ENCODE results near the gene GSN. TPM values are rescaled to one million over a fixed set of nuclear protein-coding genes. Genes with fewer than 3 reads are reported as not detected.

The GSN gene
- total and polyA plus RNA-seq, 12 donors: 78.5 to 735 (median 293) TPM

- 84 to 90% (median 84%) methylated on average over 6 of the region's 6 CpGs for WGBS, 4 donors
- TF ChIP-seq POLR2A (IDR thresholded peaks at IDR 0.05): no peak
- TF ChIP-seq, protein P1, sequence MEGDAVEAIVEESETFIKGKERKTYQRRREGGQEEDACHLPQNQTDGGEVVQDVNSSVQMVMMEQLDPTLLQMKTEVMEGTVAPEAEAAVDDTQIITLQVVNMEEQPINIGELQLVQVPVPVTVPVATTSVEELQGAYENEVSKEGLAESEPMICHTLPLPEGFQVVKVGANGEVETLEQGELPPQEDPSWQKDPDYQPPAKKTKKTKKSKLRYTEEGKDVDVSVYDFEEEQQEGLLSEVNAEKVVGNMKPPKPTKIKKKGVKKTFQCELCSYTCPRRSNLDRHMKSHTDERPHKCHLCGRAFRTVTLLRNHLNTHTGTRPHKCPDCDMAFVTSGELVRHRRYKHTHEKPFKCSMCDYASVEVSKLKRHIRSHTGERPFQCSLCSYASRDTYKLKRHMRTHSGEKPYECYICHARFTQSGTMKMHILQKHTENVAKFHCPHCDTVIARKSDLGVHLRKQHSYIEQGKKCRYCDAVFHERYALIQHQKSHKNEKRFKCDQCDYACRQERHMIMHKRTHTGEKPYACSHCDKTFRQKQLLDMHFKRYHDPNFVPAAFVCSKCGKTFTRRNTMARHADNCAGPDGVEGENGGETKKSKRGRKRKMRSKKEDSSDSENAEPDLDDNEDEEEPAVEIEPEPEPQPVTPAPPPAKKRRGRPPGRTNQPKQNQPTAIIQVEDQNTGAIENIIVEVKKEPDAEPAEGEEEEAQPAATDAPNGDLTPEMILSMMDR (IDR thresholded peaks at IDR 0.05): no peak
- H3K36me3 ChIP-seq (replicated peaks in 1 of 2): no peaks in the 10 kb centered on the region
- intact Hi-C loops (cut with DNase I): loop anchor here (5.0 kb wide), 2 partner anchors 45 to 50 kb away; no protein-coding TSS in a partner anchor
- H3K27me3 ChIP-seq: no peaks in the 10 kb centered on the region
- H3K9me3 ChIP-seq (replicated peaks in 1 of 3): no peaks in the 10 kb centered on the region
- no peak for DNase-seq
- H3K4me3 ChIP-seq: no peak overlapping the region
- peaks cover 23 to 41% of the 10 kb centered on the region in 2 donors for H3K4me1 ChIP-seq (replicated peaks in 1 of 2)
- H3K27ac ChIP-seq: peak overlapping the region in 3 of 5 donors; percentile 17 to 98 (median 93)
These were observed 104.5 kb downstream of the GSN start for GRCh38 chr9:121372239-121373010.

DNA sequence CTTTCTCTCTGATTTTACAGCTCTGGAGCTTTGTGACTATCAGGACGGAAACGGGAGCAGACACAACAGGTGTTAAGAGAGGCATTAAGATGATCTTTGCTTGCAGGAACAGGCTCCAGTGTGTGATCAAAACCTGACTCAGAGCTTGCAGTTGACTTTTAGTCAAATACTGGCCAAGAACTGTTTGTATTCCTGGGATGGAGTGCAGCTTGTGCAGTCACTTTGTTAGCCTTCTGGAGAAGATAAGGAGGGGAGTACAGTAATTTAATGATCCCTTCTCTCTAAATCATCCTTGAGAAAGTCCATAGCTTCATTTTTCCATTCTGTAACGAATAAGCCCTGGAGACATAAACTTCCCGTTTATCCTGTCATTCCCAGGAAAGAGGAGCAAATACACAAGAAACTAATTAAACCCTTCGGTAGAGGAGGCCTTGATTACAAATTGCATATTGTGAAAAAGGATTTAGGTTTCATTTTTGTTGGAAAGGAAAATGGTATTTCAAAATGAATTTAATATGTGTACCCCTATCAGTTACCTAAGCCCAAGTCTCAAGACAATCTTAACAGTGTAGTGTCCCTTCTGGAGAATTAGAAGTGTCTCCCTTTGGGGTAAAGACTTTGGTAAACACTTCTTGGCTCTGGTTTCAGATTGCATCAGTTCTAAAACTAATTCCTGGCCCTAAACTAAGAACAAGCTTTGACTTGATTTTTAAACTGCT, 105.2 kb downstream of the GSN start:
- H3K9me3 ChIP-seq (replicated peaks in 1 of 3): no peaks in the 10 kb centered on the region
- H3K27me3 ChIP-seq: no peaks in the 10 kb centered on the region
- H3K4me3 ChIP-seq: no peak overlapping the region
- DNase-seq: peak in 2 of 7 donors; percentile 28 to 29
- H3K36me3 ChIP-seq (replicated peaks in 1 of 2): no peaks in the 10 kb centered on the region
- intact Hi-C loops (cut with DNase I): loop anchor here (5.0 kb wide), 2 partner anchors 46 to 51 kb away; no protein-coding TSS in a partner anchor
- TF ChIP-seq, protein P1 (IDR thresholded peaks at IDR 0.05): no peak
- no peak for TF ChIP-seq POLR2A (IDR thresholded peaks at IDR 0.05)
- H3K4me1 ChIP-seq (replicated peaks in 1 of 2): peaks cover 20 to 33% of the 10 kb centered on the region in 2 donors
- 31 to 48% (median 47%) methylated on average over 5 of the region's 5 CpGs for WGBS, 4 donors
- peak overlapping the region in 2 of 5 donors; percentile 93 to 98 for H3K27ac ChIP-seq

- Histone ChIP-seq H3K27me3 (no peaks in the 10 kb centered on the region), H3K27ac (no peak overlapping the region), H3K9me3 (replicated peaks in 1 of 3) (no peaks in the 10 kb centered on the region), H3K36me3 (replicated peaks in 1 of 2) (no peaks in the 10 kb centered on the region), H3K4me3 (no peak overlapping the region), H3K4me1 (replicated peaks in 1 of 2) (peaks cover 4 to 23% of the 10 kb centered on the region in 2 donors)
- intact Hi-C loops (cut with DNase I): no loop called here
- no peak for DNase-seq
- TF ChIP-seq POLR2A (IDR thresholded peaks at IDR 0.05): no peak
- TF ChIP-seq, protein P1 (IDR thresholded peaks at IDR 0.05): peak; percentile 19 to 76 (median 48)
- 82 to 87% (median 85%) methylated on average over 4 of the region's 4 CpGs for WGBS, 4 donors
These were observed 108.4 kb downstream of the GSN start for GRCh38 chr9:121376214-121376830.

DNA sequence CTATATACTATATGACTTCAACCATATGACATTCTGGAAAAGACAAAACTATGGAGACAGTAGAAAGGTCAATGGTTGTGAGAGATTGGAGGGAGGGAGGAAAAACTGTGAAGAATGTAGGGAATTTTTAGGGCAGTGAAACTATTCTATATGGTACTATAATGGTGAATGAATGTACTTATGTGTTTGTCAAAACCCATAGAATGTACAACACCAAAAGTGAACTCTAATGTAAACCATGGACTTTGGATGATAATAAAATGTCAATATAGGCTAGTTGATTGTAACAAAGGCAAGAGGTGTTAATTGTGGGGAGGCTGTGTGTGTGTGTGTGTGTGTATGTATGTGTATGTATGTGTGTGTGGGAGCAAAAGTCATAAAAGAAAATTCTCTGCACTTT, 112.9 kb downstream of the GSN start:
- no peaks in the 10 kb centered on the region for H3K36me3 ChIP-seq (replicated peaks in 1 of 2)
- DNase-seq: no peak
- H3K4me3 ChIP-seq: no peak overlapping the region
- TF ChIP-seq POLR2A (IDR thresholded peaks at IDR 0.05): no peak
- TF ChIP-seq, protein P1 (IDR thresholded peaks at IDR 0.05): no peak
- no peaks in the 10 kb centered on the region for H3K9me3 ChIP-seq (replicated peaks in 1 of 3)
- H3K4me1 ChIP-seq (replicated peaks in 1 of 2): no peaks in the 10 kb centered on the region
- intact Hi-C loops (cut with DNase I): loop anchor here in 1 of 2 donors (5.0 kb wide), 1 partner anchor 64 kb away; no protein-coding TSS in a partner anchor
- no peak overlapping the region for H3K27ac ChIP-seq
- H3K27me3 ChIP-seq: no peaks in the 10 kb centered on the region

Measured in adrenal gland (tissue), 12 donors.